ENCODE results near the gene MLLT3. TPM values are rescaled to one million over a fixed set of nuclear protein-coding genes. Genes with fewer than 3 reads are reported as not detected.

The MLLT3 gene
- total RNA-seq, 1 experiment from 2014 or later, result 24.4 TPM

GRCh38 chr9:20481437-20481836, 140.9 kb downstream of the MLLT3 start:
- H3K27me3 ChIP-seq (replicated peaks; ENCODE audit: control insufficient read depth, insufficient read depth, low read length), result no peaks in the 10 kb centered on the region
- H3K36me3 Mint-ChIP-seq (ENCODE audit: insufficient read depth, unreplicated experiment), result no peaks in the 10 kb centered on the region
- H3K27me3 Mint-ChIP-seq (ENCODE audit: insufficient read depth, unreplicated experiment), result no peaks in the 10 kb centered on the region
- BruUV-seq (replicated peaks), result no TSS peak
- no peaks in the 10 kb centered on the region for H3K4me1 Mint-ChIP-seq (ENCODE audit: low read depth, unreplicated experiment)
- H3K4me3 ChIP-seq (ENCODE audit: low read depth, low read length), result no peak overlapping the region
- H3K36me3 ChIP-seq (ENCODE audit: control insufficient read depth, insufficient read depth, low read length), result no peaks in the 10 kb centered on the region
- no peaks in the 10 kb centered on the region for H3K9me3 Mint-ChIP-seq (ENCODE audit: unreplicated experiment)
- H3K4me1 ChIP-seq, result peaks cover 29% of the 10 kb centered on the region
- no peaks in the 10 kb centered on the region for H3K9me3 ChIP-seq
- intact Hi-C loops (cut with micrococcal nuclease; ENCODE audit: unreplicated experiment), result no loop called here
- TF ChIP-seq, protein P1, sequence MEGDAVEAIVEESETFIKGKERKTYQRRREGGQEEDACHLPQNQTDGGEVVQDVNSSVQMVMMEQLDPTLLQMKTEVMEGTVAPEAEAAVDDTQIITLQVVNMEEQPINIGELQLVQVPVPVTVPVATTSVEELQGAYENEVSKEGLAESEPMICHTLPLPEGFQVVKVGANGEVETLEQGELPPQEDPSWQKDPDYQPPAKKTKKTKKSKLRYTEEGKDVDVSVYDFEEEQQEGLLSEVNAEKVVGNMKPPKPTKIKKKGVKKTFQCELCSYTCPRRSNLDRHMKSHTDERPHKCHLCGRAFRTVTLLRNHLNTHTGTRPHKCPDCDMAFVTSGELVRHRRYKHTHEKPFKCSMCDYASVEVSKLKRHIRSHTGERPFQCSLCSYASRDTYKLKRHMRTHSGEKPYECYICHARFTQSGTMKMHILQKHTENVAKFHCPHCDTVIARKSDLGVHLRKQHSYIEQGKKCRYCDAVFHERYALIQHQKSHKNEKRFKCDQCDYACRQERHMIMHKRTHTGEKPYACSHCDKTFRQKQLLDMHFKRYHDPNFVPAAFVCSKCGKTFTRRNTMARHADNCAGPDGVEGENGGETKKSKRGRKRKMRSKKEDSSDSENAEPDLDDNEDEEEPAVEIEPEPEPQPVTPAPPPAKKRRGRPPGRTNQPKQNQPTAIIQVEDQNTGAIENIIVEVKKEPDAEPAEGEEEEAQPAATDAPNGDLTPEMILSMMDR (IDR thresholded peaks at IDR 0.05; ENCODE audit: insufficient read depth in 1 of 2, low read depth in 1 of 2, low read length in 1 of 2, severe bottlenecking in 1 of 2, unreplicated experiment in 1 of 2), result no peak
- no peak for DNase-seq
- H3K27ac Mint-ChIP-seq (ENCODE audit: unreplicated experiment), result no peak overlapping the region
- H3K4me3 Mint-ChIP-seq (ENCODE audit: unreplicated experiment), result no peak overlapping the region
- POLR2A ChIA-PET, result no interaction called here
- CTCF ChIA-PET, result no interaction called here

DNA sequence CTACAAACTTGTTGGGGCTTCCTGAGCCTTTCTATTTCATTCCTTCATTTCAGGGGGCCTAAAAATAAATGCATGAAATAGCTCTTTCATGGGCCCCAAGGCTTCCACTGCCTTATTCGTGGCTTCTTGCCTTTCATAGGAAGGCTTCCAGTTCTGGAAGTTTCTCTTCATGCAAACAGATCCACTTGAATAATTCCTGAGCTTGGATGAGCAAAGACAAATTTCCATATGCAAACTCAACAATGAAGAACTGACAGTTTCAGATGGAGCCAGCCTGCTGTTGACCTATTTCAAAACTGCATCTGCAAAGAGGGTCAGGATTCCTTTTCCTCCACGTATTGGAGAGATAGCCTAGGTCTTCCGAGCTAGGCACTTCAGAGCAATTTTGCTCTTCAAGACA, 142.1 kb downstream of the MLLT3 start:
- no peaks in the 10 kb centered on the region for H3K4me1 Mint-ChIP-seq (ENCODE audit: low read depth, unreplicated experiment)
- Histone ChIP-seq H3K9me3 (no peaks in the 10 kb centered on the region), H3K4me1 (peaks cover 36% of the 10 kb centered on the region), H3K4me3 (ENCODE audit: low read depth, low read length) (no peak overlapping the region), H3K27me3 (replicated peaks; ENCODE audit: control insufficient read depth, insufficient read depth, low read length) (no peaks in the 10 kb centered on the region), H3K36me3 (ENCODE audit: control insufficient read depth, insufficient read depth, low read length) (no peaks in the 10 kb centered on the region)
- no peak overlapping the region for H3K27ac Mint-ChIP-seq (ENCODE audit: unreplicated experiment)
- DNase-seq, result no peak
- no peaks in the 10 kb centered on the region for H3K9me3 Mint-ChIP-seq (ENCODE audit: unreplicated experiment)
- ChIA-PET CTCF (no interaction called here), POLR2A (no interaction called here)
- no TSS peak for BruUV-seq (replicated peaks)
- no peaks in the 10 kb centered on the region for H3K27me3 Mint-ChIP-seq (ENCODE audit: insufficient read depth, unreplicated experiment)
- TF ChIP-seq, protein P1 (IDR thresholded peaks at IDR 0.05; ENCODE audit: insufficient read depth in 1 of 2, low read depth in 1 of 2, low read length in 1 of 2, severe bottlenecking in 1 of 2, unreplicated experiment in 1 of 2), result no peak
- H3K36me3 Mint-ChIP-seq (ENCODE audit: insufficient read depth, unreplicated experiment), result no peaks in the 10 kb centered on the region
- no peak overlapping the region for H3K4me3 Mint-ChIP-seq (ENCODE audit: unreplicated experiment)
- intact Hi-C loops (cut with micrococcal nuclease; ENCODE audit: unreplicated experiment), result no loop called here

- no TSS peak for BruUV-seq (replicated peaks)
- H3K36me3 ChIP-seq (ENCODE audit: control insufficient read depth, insufficient read depth, low read length), result no peaks in the 10 kb centered on the region; the same call in 1 of the 2 replicates
- no peaks in the 10 kb centered on the region for H3K9me3 ChIP-seq
- no peak for DNase-seq
- POLR2A ChIA-PET, result no interaction called here
- intact Hi-C loops (cut with micrococcal nuclease; ENCODE audit: unreplicated experiment), result loop anchor here (2.0 kb wide), 1 partner anchor 123 kb away; no protein-coding TSS in a partner anchor
- Mint-ChIP-seq H3K27me3 (ENCODE audit: insufficient read depth, unreplicated experiment) (no peaks in the 10 kb centered on the region), H3K4me1 (ENCODE audit: low read depth, unreplicated experiment) (no peaks in the 10 kb centered on the region), H3K36me3 (ENCODE audit: insufficient read depth, unreplicated experiment) (no peaks in the 10 kb centered on the region), H3K27ac (ENCODE audit: unreplicated experiment) (no peak overlapping the region), H3K4me3 (ENCODE audit: unreplicated experiment) (no peak overlapping the region), H3K9me3 (ENCODE audit: unreplicated experiment) (no peaks in the 10 kb centered on the region)
- H3K4me3 ChIP-seq (ENCODE audit: low read depth, low read length), result no peak overlapping the region
- H3K4me1 ChIP-seq, result peaks cover 36% of the 10 kb centered on the region
- H3K27me3 ChIP-seq (replicated peaks; ENCODE audit: control insufficient read depth, insufficient read depth, low read length), result no peaks in the 10 kb centered on the region
- CTCF ChIA-PET, result no interaction called here
- TF ChIP-seq, protein P1 (IDR thresholded peaks at IDR 0.05; ENCODE audit: insufficient read depth in 1 of 2, low read depth in 1 of 2, low read length in 1 of 2, severe bottlenecking in 1 of 2, unreplicated experiment in 1 of 2), result no peak
Measured at GRCh38 chr9:20479419-20480155, 142.7 kb downstream of the MLLT3 start.

All from Caco-2 (cell line).